ENCODE data around the gene ATAD5. TPM values are rescaled to one million over a fixed set of nuclear protein-coding genes. Genes with fewer than 3 reads are reported as not detected.

Gene ATAD5
- total RNA-seq, 1 experiment from 2014 or later = 14.1 TPM

GRCh38 chr17:30922235-30923030 lies 90.7 kb downstream of the ATAD5 start:
- H4K20me1 ChIP-seq (ENCODE audit: insufficient read depth) = 0 out of 2 replicates have a peak, but pooled peaks cover 3% of the 10 kb centered on the region
- H3K9me3 ChIP-seq (ENCODE audit: insufficient read depth, low read depth) = no peaks in the 10 kb centered on the region
- H3K27ac ChIP-seq = no peak overlapping the region
- no peaks in the 10 kb centered on the region for H3F3A ChIP-seq (ENCODE audit: insufficient read depth, low read depth)
- H2AFZ ChIP-seq = no peak overlapping the region
- H3K27me3 ChIP-seq (ENCODE audit: insufficient read depth, low read depth) = peaks cover 37% of the 10 kb centered on the region
- intact Hi-C loops (cut with micrococcal nuclease; ENCODE audit: unreplicated experiment) = loop anchor here (5.0 kb wide), 1 partner anchor 50 kb away; the partner anchor contains the start of gene RNF135
- H3K9me2 ChIP-seq (ENCODE audit: insufficient read depth) = no peaks in the 10 kb centered on the region
- no TSS peak for BruUV-seq (replicated peaks)
- H3K4me1 ChIP-seq (replicated peaks; ENCODE audit: insufficient read depth) = no peaks in the 10 kb centered on the region
- TF ChIP-seq EZH2 (IDR thresholded peaks at IDR 0.05; ENCODE audit: low read depth) = no peak
- TF ChIP-seq, protein P1, sequence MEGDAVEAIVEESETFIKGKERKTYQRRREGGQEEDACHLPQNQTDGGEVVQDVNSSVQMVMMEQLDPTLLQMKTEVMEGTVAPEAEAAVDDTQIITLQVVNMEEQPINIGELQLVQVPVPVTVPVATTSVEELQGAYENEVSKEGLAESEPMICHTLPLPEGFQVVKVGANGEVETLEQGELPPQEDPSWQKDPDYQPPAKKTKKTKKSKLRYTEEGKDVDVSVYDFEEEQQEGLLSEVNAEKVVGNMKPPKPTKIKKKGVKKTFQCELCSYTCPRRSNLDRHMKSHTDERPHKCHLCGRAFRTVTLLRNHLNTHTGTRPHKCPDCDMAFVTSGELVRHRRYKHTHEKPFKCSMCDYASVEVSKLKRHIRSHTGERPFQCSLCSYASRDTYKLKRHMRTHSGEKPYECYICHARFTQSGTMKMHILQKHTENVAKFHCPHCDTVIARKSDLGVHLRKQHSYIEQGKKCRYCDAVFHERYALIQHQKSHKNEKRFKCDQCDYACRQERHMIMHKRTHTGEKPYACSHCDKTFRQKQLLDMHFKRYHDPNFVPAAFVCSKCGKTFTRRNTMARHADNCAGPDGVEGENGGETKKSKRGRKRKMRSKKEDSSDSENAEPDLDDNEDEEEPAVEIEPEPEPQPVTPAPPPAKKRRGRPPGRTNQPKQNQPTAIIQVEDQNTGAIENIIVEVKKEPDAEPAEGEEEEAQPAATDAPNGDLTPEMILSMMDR (conservative IDR thresholded peaks at IDR 0.05) = no peak
- ChIA-PET CTCF (no interaction called here), POLR2A (ENCODE audit: unreplicated experiment) (no interaction called here)
- DNase-seq = no peak
- no peak overlapping the region; the same call in 1 of the 2 replicates for H3K4me3 ChIP-seq
- no peaks in the 10 kb centered on the region for H3K36me3 ChIP-seq (ENCODE audit: low read depth)
- H3K4me2 ChIP-seq = peak overlapping the region; percentile 69
- no peaks in the 10 kb centered on the region for H3K79me2 ChIP-seq (ENCODE audit: low read depth)

DNA sequence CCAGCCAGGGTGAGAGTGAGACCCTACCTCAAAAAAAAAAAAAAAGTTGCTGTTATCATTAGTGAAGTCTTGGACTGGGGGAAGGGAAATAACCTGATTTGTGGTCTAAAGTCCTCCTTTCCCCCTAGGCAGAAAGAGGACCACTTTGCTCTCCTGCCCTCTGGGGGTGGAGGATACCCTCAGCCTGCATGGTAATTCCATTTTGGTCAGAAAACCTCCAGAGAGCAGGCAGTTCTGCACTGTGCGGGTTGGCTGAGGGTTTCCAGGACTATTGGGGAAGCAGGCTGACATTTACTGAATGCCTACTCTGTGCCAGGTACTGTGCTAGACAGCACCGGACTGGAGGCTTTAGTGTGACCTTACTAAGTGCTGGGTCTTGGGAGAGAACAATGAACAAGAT lies 92.6 kb downstream of the ATAD5 start:
- intact Hi-C loops (cut with micrococcal nuclease; ENCODE audit: unreplicated experiment) = loop anchor here (5.0 kb wide), 1 partner anchor 48 kb away; the partner anchor contains the start of gene RNF135
- BruUV-seq (replicated peaks) = no TSS peak
- POLR2A ChIA-PET (ENCODE audit: unreplicated experiment) = no interaction called here
- H3K9me2 ChIP-seq (ENCODE audit: insufficient read depth) = no peaks in the 10 kb centered on the region
- CTCF ChIA-PET = interaction anchor here (0.5 kb wide), 1 partner anchor 838 kb away, joined by 3 read pairs; no protein-coding TSS in a partner anchor
- H4K20me1 ChIP-seq (ENCODE audit: insufficient read depth) = 0 out of 2 replicates have a peak, but pooled peaks cover 3% of the 10 kb centered on the region
- no peak overlapping the region for H2AFZ ChIP-seq
- H3K4me2 ChIP-seq = no peak overlapping the region
- H3K9me3 ChIP-seq (ENCODE audit: insufficient read depth, low read depth) = no peaks in the 10 kb centered on the region
- H3K79me2 ChIP-seq (ENCODE audit: low read depth) = no peaks in the 10 kb centered on the region
- H3F3A ChIP-seq (ENCODE audit: insufficient read depth, low read depth) = no peaks in the 10 kb centered on the region
- H3K36me3 ChIP-seq (ENCODE audit: low read depth) = no peaks in the 10 kb centered on the region
- no peak overlapping the region for H3K4me3 ChIP-seq
- DNase-seq = no peak
- no peak for TF ChIP-seq EZH2 (IDR thresholded peaks at IDR 0.05; ENCODE audit: low read depth)
- TF ChIP-seq, protein P1 (conservative IDR thresholded peaks at IDR 0.05) = no peak
- H3K4me1 ChIP-seq (replicated peaks; ENCODE audit: insufficient read depth) = no peaks in the 10 kb centered on the region
- no peak overlapping the region for H3K27ac ChIP-seq
- H3K27me3 ChIP-seq (ENCODE audit: insufficient read depth, low read depth) = peaks cover 37% of the 10 kb centered on the region

- H3K4me3 ChIP-seq = no peak overlapping the region
- intact Hi-C loops (cut with micrococcal nuclease; ENCODE audit: unreplicated experiment) = no loop called here
- H3K27me3 ChIP-seq (ENCODE audit: insufficient read depth, low read depth) = peaks cover 29% of the 10 kb centered on the region; the same call in 1 of the 2 replicates
- no peaks in the 10 kb centered on the region for H4K20me1 ChIP-seq (ENCODE audit: insufficient read depth)
- CTCF ChIA-PET = no interaction called here
- no TSS peak for BruUV-seq (replicated peaks)
- no peaks in the 10 kb centered on the region for H3K9me3 ChIP-seq (ENCODE audit: insufficient read depth, low read depth)
- no peaks in the 10 kb centered on the region for H3K9me2 ChIP-seq (ENCODE audit: insufficient read depth)
- no peak overlapping the region for H3K4me2 ChIP-seq
- TF ChIP-seq EZH2 (IDR thresholded peaks at IDR 0.05; ENCODE audit: low read depth) = no peak
- TF ChIP-seq, protein P1 (conservative IDR thresholded peaks at IDR 0.05) = no peak
- DNase-seq = no peak
- no peaks in the 10 kb centered on the region for H3K4me1 ChIP-seq (replicated peaks; ENCODE audit: insufficient read depth)
- POLR2A ChIA-PET (ENCODE audit: unreplicated experiment) = no interaction called here
- no peak overlapping the region for H2AFZ ChIP-seq
- H3K36me3 ChIP-seq (ENCODE audit: low read depth) = no peaks in the 10 kb centered on the region
- H3F3A ChIP-seq (ENCODE audit: insufficient read depth, low read depth) = no peaks in the 10 kb centered on the region
- H3K27ac ChIP-seq = no peak overlapping the region
- H3K79me2 ChIP-seq (ENCODE audit: low read depth) = no peaks in the 10 kb centered on the region
Measured at GRCh38 chr17:30926516-30926915, 94.8 kb downstream of the ATAD5 start.

Measured in PC-9 (cell line).